IPS-18a (cell line): ENCODE measurements around the gene CGA.

Source experiments
- H3K27ac ChIP-seq: one replicate; pipeline ENCODE4 v1.5.1; 2013; ENCODE audit warnings: low read length
- H3K27me3 ChIP-seq: one replicate; pipeline ENCODE4 v1.6.1; 2013; ENCODE audit warnings: mild to moderate bottlenecking, low read length; ENCODE audit not compliant: control insufficient read depth, insufficient read depth
- H3K36me3 ChIP-seq: one replicate; pipeline ENCODE4 v1.6.1; 2013; ENCODE audit warnings: low read depth, low read length; ENCODE audit not compliant: control insufficient read depth
- H3K4me1 ChIP-seq: one replicate; pipeline ENCODE4 v1.6.1; 2013; ENCODE audit warnings: low read depth, low read length; ENCODE audit not compliant: control insufficient read depth
- H3K4me3 ChIP-seq: one replicate; pipeline ENCODE4 v1.5.1; 2013; ENCODE audit warnings: low read length
- H3K9ac ChIP-seq: one replicate; pipeline ENCODE4 v1.6.1; 2013; ENCODE audit warnings: mild to moderate bottlenecking, low read length, moderate library complexity
- H3K9me3 ChIP-seq: one replicate; pipeline ENCODE4 v1.6.1; 2013; ENCODE audit warnings: low read depth, low read length; ENCODE audit not compliant: control insufficient read depth

CGA gene

DNA sequence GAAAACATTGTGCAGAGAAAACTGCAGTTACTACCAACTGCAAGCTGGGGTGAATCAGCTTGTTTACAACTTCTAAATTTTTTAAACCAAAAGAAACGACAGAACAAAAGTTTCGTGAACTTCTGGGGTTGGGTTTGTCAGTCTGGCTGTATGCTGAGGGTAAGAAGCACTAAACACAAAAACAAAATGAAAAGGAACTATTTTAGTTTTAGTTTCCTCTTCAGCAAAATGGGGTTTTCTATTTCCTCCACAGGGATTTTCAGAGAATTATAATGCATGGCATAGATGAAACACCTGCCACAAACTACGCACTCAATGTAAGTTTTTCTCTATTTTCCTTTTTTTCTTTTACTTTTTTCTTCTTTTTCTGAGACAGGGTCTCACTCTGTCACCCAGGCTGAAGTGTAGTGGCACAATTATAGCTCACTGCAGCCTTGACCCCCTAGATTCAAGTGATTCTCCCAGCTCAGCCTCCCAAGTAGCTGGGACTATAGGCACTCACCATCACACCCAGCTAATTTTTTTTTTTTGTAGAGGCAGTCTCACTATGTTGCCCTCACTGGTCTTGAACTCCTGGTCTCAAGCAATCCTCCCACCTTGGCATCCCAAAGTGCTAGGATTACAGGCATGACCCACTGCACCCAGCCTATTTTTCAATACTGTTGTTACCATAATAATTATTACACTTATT is 40.6 kb downstream of the CGA start:
- no peak overlapping the region for H3K4me3 ChIP-seq
- no peaks in the 10 kb centered on the region for H3K27me3 ChIP-seq
- no peaks in the 10 kb centered on the region for H3K36me3 ChIP-seq
- peaks cover 5% of the 10 kb centered on the region for H3K4me1 ChIP-seq
- H3K9me3 ChIP-seq = no peaks in the 10 kb centered on the region
- no peak overlapping the region for H3K27ac ChIP-seq
- H3K9ac ChIP-seq = no peak overlapping the region

DNA sequence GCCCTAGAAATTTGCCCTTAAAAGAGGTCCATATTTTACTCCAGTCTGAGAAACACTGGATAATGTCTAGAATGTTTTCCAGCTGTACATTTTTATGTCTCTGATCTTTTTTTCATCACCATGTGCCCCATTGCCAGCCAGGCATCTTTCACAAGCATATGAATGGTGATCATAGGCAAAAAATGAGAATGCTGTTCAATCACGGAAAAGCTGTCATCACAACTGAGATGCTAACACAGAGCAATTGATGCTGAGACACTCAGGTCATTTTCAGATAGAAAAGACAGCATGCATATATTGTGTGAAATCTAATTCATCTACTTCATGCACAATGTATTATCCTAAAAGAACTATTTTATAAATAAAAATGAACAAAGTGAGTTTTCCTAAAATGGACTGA is 41.6 kb downstream of the CGA start:
- Histone ChIP-seq H3K9ac (no peak overlapping the region), H3K36me3 (no peaks in the 10 kb centered on the region), H3K4me3 (no peak overlapping the region), H3K27ac (no peak overlapping the region), H3K4me1 (peaks cover under 1% of the 10 kb centered on the region), H3K27me3 (no peaks in the 10 kb centered on the region), H3K9me3 (no peaks in the 10 kb centered on the region)

GRCh38 chr6:87049779-87050178 is 45.1 kb downstream of the CGA start:
- Histone ChIP-seq H3K4me1 (no peaks in the 10 kb centered on the region), H3K27me3 (no peaks in the 10 kb centered on the region), H3K4me3 (no peak overlapping the region), H3K27ac (no peak overlapping the region), H3K9me3 (no peaks in the 10 kb centered on the region), H3K36me3 (no peaks in the 10 kb centered on the region), H3K9ac (no peak overlapping the region)

- H3K36me3 ChIP-seq = no peaks in the 10 kb centered on the region
- no peaks in the 10 kb centered on the region for H3K4me1 ChIP-seq
- H3K9me3 ChIP-seq = no peaks in the 10 kb centered on the region
- no peaks in the 10 kb centered on the region for H3K27me3 ChIP-seq
- no peak overlapping the region for H3K9ac ChIP-seq
- no peak overlapping the region for H3K4me3 ChIP-seq
- no peak overlapping the region for H3K27ac ChIP-seq
Measured at GRCh38 chr6:87045521-87046075, 49.3 kb downstream of the CGA start.

- Histone ChIP-seq H3K4me3 (no peak overlapping the region), H3K27ac (no peak overlapping the region), H3K27me3 (no peaks in the 10 kb centered on the region), H3K36me3 (no peaks in the 10 kb centered on the region), H3K9me3 (no peaks in the 10 kb centered on the region), H3K4me1 (no peaks in the 10 kb centered on the region), H3K9ac (no peak overlapping the region)
Measured at GRCh38 chr6:87040729-87041128, 54.2 kb downstream of the CGA start.
